Stimulated activated CD8-positive, alpha-beta memory T cell treated with anti-CD3 and anti-CD28 coated beads, Interleukin-2, amount 100 ng/mL, for 48 hours (primary cell): ENCODE data around the gene ARID3C.

ENCODE experiments used
- DNase-seq, 2 donors: peaks; one replicate each; pipeline ENCODE4 v3.0.0-alpha.2; 2020; ENCODE audit warnings: low read depth in 2 of 2

The ARID3C gene

DNA sequence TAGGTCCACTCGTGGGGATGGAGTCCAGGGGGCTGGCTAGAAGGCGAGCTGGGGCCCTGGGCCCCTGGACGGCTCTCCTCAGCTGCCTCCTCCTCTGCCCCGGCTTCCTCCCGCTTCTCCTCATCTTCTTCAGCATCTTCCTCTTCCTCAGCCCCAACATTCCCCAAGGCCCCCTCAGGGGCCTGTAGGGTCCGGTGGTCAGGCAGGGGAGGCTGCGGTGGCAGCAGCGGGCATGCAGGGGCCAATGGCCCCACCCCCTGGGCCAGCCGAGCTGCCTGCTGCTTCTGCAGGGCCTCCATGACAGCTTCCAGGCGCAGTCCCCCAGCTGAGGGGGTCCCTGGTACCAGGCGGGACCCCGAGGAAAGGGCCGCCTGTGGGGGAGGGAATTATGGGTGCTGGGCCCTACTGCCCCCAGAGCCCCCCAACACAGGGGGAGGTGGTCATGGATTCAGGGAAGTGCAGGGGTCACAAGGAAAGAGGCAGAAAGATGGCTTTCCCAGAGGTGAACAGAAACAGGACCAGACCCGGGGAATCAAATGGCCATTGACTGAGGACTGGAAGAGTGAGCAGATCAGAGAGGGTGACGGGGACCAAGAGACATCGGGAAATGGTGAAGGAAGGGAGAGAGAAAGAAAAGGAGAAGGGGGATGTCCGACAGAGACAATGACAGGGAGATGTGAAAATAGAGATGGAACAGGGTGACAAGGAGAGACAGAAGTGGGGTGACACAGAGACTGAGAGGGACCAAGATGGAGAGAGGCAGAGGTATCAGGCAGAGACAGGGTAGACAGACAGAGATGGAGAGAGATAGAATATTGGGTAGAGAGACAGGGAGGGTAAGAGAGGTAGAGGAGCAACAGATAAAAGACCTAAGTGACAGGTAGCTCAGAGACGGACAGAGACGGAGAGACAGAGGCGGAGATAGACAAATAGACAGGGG lies 880 bp downstream of the ARID3C start:
- no peak for DNase-seq

- no peak for DNase-seq
These were observed 3.7 kb downstream of the ARID3C start for GRCh38 chr9:34625186-34625486.

DNA sequence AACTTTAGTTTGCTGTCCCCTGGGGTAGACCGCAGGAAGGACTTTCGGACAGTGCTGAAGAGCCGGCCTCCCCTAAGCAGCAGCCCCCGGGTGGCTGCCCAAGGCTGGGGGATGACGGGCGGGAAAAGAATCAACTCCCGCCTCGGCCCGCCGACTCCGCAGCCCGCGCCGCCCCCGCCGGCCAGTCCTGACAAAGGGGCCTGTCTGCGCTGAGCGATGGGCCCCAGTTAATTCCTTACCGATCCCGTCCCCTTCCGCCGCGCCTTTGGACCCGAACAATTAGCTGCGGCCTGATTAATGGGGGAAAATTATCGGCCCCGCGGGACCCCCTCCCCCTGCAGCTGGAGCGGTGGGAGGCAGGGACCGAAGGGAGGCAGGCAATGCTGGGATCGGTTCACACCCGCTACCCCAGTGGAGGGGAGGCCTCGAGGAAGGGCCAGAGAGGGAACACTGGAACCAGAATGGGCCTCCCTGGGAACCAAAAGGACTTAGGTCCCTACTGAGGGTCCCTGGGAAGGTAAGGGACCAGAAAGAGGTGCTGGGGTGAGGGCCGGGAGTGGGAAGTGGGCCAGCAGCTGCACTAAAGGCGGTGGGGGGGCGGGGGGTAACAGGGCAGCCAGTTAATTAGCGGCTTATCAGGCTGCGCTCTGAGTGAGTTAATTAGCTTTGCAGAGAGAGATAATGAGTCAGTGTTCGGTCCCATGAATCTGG lies 4.2 kb downstream of the ARID3C start:
- no peak for DNase-seq

- no peak for DNase-seq
These were observed 5.3 kb downstream of the ARID3C start for GRCh38 chr9:34623374-34624235.

- peak; percentile 78 to 82 for DNase-seq
These were observed 8.5 kb downstream of the ARID3C start, which contains the start of gene DCTN3 for GRCh38 chr9:34620061-34620994. DCTN3 (minus strand) TSS chr9:34620495; CDS start chr9:34620464, 31 bp downstream.

- no peak for DNase-seq
These were observed 13.7 kb downstream of the ARID3C start for GRCh38 chr9:34615132-34615531.

GRCh38 chr9:34612788-34613390 lies 16.0 kb downstream of the ARID3C start:
- peak; percentile 52 to 64 for DNase-seq

DNA sequence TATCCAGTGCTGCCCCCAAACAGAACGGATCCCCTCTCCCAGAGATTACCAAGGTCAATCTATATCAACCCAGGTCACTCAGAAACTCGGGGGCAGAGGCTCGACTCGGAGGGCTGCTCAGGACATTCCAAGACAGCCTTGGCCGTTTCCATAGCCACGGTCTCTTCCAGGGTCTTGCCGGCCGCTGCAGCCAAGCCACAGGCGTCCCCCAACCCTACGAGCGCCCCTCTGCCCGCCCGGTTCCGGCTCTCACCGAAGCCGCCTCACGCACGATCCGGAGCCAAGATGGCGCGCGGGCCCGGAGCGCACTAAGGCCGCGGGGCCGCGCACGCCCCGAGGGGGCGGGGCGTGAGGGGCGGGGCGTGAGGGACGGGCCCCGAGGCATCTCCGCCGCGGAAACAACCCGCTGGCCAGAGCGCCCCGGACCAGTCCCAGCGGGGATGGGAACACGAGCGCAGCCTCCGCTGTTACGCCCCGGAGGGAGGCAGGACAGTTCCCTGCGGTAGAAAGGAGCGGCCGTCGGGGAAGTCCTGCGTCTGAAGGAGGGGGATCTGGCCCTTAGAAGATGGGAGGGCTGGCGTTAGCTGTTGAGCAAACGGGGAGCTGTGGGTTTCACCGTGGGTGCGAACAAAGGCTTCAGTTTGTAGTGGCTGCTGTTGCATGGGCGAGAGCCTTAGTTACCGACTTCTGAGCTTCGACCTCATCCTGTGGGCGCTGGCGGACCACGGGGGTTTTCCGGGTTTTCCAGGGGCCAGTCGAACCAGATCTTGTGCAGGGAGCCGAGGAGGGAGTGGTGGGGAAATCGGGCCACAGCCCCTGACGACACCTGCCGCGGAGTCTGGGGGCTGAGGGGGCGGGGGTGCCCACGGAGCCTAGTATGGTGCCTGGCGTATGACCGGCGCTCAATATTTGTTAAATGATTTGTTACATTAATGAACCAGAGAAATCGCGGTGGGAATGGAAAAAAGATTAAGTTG lies 16.8 kb downstream of the ARID3C start, which contains the start of gene RPP25L:
RPP25L (minus strand) TSS at position 287 of the 977 bp plus-strand sequence. CDS start 801 bp downstream, outside the sequence.
- peak; percentile 77 to 78 for DNase-seq

DNA sequence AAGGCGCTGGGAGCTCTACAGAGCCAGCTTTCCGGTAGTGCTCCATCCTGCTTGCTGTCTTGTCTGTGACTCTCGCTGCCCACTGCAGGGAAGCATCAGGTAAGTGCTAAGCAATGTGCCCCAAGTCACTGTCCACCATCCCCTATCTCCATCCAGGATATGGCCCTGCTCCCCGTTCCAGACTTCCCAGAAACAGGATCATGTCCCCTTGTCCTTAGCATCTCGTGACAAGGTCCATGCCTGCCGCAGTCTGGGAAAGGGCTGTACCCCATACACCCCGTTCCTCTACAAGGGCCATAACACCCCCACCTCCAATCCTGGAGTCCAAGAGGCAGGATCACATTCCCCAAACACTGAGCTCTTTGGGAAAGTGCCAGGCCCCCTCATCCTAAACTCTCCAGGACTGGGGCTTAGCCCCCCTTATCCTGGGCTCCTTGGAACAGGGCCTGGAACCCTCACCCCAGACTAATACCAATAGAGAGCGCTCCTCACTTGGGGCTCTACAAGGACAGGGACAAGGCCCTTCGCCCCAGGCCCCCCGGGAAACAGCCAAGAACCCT lies 17.5 kb downstream of the ARID3C start:
- no peak for DNase-seq

- no peak for DNase-seq
These were observed 18.2 kb downstream of the ARID3C start for GRCh38 chr9:34610434-34611206.

DNA sequence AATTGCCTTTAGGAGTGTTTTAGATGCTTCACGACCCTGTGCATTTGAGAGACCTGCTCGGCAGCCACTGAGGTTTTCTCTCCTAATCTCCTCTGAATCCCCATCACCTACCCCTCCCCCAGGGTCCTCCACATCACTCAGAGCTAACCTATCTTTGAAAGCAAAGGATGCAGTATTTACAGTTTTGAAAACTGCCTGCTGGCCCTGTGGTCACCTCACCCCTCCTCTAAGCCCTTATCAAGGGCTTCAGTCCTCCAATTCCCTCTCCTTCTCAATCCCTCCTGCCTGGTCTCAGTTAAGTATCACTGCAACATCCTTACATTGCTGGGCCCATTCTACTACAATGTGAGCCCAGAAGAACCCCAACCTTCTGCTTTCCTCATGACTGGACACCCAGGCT lies 21.5 kb downstream of the ARID3C start:
- DNase-seq = no peak

DNA sequence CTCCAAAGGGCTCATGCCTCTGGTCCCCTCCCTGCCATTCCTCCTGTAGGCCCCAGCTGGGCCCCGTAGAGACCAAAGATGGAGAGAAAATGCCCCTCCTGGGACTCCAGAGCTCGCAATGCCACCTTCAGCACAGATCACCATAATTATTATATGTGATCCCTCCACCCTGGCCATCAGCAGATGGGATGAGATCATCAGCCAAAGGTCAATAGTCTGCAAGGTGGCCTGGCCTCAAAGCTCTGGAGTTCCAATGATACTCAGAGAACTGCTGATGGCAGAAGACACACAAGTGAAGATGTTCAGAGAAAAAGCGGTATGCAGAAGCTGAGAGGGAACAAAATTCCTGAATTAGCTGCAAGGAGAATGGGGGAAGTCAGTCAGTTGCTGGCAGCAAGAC lies 22.0 kb downstream of the ARID3C start:
- DNase-seq = no peak

GRCh38 chr9:34606190-34606589 lies 22.7 kb downstream of the ARID3C start:
- no peak for DNase-seq

GRCh38 chr9:34603610-34604231 lies 25.1 kb downstream of the ARID3C start:
- DNase-seq = peak; percentile 62 to 66

GRCh38 chr9:34601937-34602573 lies 26.8 kb downstream of the ARID3C start:
- DNase-seq = no peak

GRCh38 chr9:34600908-34601307 lies 28.0 kb downstream of the ARID3C start:
- DNase-seq = no peak

- no peak for DNase-seq
These were observed 29.3 kb downstream of the ARID3C start for GRCh38 chr9:34599546-34599945.
